GM19463 (cell line): Measurements from ENCODE around the gene ZMAT5.

Source experiments
- ATAC-seq: cut with Tn5 transposase; IDR thresholded peaks from one replicate; pipeline ENCODE4 v1.9.1; 2021; ENCODE audit warnings: mild to moderate bottlenecking, moderate library complexity; ENCODE audit not compliant: unreplicated experiment

Gene ZMAT5

DNA sequence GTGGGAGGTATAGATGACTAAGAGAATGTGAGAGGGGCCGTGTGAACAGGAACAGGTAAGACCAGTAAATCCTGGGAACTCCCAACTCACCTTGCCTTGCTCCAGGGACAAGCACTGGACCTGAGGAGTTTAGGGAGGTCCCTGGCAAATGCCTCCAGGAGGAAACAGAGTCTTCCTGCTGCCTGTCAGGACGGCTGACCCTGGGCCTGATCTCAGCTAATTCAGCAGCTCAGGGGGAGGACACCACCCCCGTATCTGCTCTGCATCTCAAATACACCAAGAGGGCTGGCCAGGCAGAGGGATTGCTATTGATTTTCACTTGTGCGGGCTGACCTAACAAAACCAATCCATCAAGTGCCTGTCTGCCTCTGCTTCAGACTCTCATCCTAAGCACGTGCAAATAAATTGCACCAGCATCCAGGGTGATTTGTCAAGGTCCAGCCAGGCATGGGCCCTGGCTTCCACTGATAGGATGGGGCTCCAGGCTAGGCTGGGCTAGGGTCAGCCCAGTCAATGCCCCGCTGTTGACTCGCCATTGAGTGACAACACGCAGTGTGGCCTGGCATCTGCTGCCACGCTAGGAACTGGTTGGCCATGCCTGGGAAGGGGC lies 20.7 kb upstream of the ZMAT5 start:
- ATAC-seq = no peak

DNA sequence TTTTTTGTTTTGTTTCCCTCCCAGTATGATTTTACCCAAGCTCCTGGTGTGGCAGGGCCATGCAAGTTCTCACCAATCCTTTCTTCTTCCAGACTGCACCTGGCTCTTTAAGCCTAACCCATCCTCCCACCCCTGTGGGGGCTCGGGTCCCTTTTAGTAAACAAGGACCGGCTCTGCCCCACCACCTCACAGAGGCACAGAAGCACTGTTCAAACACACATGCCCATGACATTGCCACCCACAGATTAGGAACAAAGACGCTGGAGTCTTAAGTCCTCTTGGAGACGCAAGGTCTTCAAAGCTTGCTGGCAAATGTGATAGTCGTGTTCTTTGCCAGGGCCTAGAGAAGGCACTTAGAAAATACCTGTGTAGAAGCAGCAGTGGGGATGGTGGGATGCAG lies 19.2 kb upstream of the ZMAT5 start:
- no peak for ATAC-seq

DNA sequence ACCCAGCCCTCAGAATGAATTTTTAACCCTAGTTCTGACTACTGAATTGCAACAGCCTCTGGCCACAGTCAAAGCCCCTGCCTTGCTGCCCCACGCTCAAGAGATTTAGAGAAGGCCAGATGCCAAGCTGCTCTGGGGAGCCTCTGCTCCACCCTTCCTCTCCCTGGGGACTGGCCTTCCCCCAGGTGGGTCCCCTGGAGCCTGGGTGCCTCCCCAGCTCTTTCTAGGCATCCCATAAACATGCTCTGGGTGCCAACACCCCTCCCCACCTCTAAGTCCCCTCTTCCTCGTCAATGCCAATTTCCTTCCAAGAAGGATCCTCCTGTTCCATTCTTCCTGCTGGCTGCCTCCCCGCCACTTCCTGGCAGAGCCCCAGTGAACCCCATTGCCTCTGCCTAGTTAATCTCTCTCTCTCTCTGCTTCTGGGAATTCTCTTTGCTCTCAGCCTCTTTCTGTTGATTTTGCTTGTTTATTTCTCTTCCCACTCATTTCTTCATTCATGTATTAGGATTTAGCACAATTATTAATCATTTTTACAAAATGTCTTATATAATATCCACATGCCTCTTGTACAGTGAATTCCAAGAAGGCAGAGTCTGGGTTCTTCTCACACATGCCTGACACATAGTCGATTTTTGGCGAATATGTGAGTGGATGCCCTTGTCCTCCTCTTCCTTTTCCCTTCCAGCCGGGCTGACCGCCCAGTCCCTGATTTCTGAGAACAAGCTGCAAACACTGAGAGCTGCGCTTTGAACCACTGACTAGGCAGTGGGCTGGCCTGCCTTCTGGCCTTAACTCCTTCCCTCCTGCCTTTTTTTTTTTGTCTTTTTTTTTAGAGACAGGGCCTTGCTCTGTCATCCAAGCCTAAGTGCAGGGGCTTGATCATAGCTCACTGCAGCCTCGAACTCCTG lies 17.9 kb upstream of the ZMAT5 start:
- no peak for ATAC-seq

DNA sequence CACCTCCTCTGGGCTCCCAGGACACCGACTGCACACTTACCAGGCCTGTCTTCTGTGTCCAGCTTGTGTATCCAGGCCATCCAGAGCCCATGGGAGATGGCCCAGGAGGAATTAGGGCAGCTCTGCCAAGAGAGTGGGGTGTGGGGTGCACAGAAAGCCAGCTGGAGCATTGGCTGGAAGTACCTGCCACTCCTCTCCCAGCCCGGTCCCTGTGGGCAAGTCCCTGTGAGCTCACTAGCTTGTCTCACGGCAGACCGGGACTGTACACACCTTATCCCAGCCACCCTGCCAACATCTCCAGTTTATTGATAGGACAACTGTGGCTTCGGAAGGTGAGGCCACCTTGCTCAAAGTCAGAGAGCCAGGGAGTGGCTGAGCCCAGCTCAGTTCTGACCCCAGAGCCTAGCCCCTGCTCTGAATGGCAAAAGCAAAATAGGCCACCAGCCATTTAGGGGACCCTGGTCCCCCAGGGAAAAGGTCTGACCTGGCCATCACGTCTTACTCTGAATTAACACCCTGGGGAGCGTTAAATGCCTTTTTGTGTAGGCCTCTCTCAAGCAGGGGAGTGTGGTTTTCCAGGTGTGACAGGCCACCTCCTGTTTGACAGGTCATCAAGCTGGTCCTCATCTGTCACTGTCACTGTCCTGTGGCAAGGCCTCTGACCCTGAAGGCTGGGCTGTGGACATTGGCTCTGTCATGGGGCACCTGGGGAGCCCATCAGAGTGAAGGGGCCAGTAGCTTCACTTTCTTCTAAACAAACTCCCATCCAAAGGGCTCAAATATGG lies 15.4 kb upstream of the ZMAT5 start:
- ATAC-seq = no peak

DNA sequence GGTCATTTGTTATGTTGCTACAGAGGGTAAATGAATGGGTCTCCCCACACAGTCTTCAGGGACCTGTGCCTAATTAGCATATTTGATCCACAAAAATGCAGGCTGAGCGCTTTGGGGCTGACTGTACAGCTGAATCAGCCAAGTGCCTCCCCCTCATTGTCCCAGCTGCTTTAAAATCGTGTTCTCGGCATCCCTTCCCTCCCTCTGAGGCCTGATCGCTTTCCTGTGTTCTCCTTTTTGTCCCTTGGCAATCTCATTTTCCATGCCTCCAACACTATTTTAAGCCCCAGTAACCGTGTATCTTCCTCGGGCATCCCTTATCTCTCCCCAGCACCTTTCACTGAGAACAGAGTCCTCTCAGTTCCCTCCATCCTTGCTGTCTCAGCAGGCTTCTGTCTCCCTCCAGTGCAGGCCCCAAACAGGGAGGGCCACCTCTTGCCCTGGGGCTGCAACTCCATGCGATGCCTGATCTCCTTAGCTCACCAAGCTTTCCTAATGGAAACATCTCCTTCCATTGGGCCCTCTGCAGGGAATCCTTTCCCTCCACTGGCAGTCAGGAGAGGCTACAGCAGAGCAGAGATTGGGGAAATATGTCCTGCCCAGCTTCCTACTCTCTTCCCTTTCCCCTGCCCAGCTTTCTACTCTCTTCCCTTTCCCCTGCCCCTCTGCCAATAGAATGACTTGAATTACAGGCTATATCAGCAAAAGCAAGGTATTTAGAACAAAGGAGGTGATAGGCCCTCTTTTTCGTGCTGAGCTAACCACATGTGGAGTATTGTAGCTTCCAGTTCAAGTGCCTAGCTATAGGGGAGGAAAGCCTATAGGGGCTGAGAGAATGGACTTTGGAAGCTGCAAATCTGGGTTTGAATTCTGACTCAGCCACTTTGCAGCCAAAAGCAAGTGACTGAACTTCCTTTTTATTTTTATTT lies 14.2 kb upstream of the ZMAT5 start:
- ATAC-seq = no peak

DNA sequence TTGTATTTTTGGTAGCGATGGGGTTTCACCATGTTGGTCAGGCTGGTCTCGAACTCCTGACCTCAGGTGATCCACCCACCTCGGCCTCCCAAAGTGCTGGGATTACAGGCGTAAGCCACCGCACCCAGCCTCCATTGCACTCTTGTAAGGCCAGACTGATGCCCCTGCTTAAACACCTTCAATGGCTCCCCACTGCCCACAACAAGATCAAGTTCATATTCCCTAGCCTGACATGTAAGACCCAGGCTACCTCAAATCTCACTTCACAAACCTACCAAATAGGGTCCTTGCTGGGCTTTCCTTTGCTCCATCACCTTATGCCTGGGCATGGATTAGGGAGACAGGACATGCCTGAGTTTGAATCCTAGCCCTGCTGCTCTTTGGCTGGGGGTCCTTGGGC lies 13.4 kb upstream of the ZMAT5 start:
- ATAC-seq = no peak

DNA sequence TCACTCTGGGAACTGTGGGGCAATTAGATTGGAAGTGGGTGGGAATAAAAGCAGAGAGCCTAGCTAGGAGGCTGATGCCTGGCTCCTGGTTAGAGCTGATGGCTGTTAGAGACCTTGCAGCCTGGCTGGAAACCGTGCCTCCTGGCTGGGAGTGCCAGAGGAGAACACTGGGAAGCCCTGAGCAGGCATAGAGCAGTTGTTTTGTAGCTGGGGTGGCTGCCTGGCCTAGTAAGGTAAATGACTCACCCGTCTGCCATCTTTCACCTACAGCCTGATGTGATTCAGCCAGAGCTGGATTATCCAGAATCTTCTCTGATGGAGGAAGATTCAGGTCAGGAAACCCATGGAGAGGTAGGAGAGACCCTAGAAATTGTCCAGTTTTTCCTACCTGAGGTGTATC lies 6.4 kb upstream of the ZMAT5 start:
- ATAC-seq = no peak

DNA sequence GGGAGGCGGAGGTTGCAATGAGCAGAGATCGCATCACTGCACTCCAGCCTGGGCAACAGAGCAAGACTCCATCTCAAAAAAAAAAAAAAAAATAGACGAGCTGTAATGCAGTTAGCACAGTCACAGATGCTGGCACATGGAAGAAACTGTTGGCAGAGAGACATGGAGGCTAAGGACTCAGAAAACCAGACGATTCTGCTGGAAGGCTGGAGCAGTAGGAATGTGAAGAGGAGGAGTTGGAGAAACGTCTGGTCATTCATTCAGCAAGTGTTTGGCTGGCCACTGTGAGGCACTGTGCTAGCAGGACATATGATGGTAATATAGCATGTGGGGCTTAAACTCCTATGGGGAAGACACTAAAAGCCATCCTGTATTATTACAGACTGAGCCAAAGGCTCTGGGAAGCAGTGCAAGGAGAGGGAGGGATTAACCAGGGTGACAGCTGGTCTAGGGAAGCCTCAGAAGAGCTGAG lies 5.4 kb upstream of the ZMAT5 start:
- ATAC-seq = no peak

DNA sequence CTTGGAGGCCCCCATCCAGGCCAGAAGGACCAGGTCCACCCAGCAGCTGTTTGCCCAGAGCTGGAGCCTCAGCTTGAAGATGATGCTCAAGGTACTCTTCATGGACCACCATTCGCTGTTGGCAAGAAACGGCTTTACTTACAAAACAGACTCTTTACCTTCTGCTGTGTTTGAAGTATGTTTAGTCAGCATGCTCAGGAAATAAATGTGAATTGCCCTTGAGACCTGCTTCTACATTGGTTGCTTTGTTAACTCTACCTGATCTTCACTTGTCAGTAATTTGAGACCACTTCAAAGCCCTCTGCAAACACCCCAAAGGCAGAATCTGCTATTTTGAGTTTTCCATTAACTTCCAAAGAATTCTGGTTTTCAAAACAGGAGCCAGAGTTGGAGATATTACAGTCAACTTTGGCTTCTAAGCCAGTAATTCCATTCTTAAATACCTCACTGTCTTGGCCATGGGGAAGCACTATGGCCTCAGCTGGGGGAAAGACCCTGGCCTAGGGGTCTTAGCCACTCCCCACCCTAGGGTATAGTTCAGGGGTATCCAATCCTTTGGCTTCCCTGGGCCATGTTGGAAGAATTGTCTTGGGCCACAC lies 3.0 kb upstream of the ZMAT5 start:
- no peak for ATAC-seq

DNA sequence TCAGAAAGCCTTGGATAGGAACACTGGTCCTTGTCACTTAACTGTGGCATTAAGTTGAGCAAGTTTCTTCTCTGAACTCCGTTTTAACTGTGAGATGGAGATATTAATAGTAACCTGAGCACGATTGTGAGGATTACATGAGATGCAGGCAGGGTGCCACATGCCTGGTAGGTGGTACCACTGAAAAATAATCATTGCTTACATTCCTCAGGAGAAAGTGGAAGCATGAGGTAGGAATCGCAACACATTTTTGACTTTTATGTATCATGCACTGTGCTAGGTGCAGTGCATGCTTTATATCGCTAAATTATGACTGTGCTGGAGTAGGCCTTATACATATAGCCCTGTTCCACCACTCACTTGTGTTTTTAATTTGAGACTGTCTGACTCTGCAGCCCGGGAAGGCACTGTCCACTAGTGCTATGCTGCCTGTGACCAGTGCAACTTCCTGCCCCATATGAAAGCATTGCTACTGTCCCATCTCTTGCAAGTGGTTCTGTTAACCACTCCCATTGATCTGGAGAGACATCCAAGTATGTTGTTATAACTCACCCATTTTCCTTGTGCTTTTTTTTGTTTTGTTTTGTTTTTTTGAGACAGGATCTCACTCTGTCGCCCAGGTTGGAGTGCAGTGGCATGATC lies 1.4 kb upstream of the ZMAT5 start:
- ATAC-seq = no peak

DNA sequence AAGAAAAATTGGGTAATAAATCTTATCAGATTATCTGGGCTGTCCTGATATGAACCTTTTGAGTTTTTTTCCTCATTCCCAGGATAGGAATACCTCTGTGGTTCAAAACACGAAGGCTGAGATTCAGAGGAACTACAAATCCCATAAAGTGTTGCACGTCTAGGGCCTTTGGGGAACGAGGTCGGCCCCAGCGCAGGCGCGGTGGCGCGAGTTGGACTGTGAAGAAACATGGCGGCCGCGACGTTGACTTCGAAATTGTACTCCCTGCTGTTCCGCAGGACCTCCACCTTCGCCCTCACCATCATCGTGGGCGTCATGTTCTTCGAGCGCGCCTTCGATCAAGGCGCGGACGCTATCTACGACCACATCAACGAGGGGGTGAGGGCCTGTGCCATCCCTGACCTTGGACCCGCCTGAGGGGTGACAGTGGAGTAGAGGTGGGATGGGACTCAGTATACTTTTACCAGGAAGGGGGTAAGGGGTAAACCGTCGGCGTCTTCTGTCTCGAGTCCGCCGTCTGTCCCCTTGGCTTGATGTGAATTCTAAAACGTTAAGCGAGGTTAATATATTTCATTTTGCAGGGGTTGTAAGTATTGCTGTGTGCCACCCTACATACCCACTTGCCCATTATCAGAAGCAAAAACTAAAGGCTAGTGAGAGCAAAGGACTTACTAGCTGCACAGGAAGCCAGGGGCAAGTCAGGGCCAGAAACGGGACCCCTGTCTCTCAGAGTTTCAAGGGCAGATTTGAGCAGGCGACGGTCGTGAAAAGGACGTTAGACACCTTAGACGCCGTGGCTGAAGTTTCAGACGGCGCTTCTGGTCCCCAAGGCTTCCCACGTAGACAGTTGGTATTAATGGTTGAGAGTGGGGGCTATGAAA lies 604 bp upstream of the ZMAT5 start, which contains the start of gene UQCR10:
TSS of gene UQCR10 (plus strand) at position 199 of the 881 bp plus-strand sequence. CDS start at position 229, 30 bp downstream.
- peak; percentile 52 for ATAC-seq

DNA sequence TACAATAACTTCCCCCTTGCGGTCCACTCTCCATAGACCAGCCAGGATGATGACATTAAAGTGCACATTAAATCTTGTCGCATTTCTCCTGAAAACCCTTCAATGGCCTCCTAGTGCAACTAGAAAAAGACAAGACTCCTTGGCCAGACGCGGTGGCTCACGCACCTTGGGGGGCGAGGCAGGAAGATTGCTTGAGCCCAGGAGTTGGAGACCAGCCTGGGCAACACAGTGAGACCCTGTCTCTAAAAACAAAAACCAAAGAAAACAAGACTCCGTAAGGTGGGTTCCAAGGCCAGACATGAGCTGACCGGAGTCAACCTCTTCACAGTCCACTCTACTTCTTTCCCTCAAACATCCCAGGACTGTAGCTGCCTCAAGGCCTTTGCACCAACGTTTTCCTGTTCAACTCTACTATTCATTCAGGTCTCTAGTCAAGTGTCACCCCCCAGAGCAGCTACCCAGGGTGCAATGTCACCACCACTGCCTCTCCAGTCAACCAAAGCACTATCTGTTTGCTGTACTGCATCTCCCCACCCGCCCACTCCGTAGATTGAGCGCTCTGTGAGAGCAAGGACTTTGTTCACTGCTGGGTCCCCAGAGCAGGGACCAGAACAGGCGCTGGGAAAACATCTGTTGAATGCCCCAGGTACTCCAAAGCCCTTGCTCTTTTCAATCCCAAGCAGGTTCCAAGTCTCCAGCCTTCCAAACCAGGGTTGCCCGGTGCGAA lies 739 bp downstream of the ZMAT5 start:
- ATAC-seq = peak; percentile 11

DNA sequence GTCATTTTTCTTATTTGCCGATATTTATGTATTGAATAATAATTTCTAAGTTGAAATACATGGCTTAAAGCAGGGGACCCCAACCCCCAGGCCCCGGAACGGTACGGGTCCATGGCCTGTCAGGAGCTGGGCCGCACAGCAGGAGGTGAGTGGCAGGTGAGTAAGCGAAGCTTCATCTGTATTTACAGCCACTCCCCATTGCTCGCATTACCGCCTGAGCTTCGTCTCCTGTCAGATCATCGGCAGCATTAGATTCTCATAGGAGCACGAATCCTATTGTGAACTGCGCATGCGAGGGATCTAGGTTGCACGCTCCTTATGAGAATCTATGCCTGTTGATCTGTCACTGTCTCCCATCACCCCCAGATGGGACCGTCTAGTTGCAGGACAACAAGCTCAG lies 4.5 kb downstream of the ZMAT5 start:
- no peak for ATAC-seq

DNA sequence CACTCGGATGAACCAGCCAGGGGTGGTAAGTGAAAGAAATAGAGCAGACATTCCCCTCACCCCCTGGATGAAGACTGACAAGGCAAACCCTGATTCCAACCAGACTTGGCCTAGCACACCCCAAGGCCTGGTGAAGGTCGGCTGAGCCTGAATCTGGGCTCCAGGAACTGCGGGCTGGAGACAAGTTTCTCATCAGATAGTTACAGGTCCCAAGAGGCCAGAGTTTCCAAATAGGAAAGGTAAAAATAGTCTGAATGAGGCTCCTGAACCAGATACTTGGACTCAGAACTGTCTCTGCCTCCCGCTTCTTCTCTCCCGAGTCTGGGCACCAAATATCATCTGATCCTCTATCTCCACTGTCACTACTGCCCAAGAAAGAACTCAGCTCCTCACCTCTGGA lies 7.8 kb downstream of the ZMAT5 start:
- no peak for ATAC-seq

DNA sequence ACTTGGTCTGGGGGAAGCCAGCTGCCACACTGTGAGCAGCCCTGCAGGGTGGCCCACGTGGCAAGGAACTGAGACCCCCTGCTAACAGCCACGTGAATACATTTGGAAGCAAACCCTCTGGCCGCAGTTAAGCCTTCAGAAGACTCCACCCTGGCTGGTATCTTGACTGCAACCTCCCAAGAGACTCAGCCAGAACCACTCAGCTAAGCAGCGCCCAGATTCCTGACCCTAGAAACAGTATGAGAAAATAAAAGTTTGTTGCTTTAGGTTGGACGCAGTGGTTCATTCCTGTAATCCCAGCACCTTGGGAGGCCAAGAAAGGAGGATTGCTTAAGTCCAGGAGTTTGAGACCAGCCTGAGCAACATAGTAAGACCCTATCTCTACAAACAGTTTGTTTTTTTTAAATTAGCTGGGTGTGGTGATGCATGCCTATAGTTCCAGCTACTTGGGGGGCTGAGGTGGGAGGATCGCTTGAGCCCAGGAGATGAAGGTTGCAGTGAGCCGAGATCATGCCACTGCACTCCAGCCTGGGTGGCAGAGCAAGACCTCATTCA lies 8.7 kb downstream of the ZMAT5 start:
- ATAC-seq = no peak

DNA sequence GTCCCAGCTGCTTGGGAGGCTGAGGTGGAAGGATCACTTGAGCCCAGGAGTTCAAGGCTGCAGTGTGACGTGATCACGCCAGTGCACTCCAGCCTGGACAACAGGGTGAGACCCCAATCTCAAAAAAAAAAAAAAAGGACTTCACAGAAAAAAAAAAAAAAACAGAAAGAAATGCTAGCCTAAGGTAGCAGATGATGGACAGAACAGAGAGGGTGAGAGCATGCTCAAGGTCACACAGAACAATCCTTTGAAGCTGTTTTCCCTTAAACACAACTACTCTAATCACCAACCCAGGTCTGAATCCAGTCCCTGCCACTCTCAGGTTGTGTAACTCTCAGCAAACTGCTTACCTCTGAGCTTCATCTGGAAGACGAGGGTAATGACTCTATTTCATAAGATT lies 9.7 kb downstream of the ZMAT5 start:
- ATAC-seq = no peak

DNA sequence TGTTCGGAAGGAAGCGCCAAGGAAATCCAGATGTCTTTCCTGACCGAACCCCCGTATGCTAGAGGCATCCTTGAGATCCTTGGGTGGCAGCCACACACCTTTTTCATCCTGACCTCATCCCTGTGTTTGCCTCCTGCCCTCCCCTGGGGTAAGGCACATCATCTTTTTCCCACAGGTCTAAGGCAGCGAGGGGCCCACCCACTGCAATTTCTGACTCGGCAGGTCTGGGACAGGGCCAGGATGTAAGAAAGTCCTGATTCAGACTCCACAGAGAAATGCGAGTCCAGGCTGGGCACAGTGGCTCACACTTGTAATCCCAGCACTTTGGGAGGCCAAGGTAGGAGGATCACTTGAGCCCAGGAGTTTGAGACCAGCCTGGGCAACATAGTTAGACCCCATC lies 10.5 kb downstream of the ZMAT5 start:
- ATAC-seq = no peak

DNA sequence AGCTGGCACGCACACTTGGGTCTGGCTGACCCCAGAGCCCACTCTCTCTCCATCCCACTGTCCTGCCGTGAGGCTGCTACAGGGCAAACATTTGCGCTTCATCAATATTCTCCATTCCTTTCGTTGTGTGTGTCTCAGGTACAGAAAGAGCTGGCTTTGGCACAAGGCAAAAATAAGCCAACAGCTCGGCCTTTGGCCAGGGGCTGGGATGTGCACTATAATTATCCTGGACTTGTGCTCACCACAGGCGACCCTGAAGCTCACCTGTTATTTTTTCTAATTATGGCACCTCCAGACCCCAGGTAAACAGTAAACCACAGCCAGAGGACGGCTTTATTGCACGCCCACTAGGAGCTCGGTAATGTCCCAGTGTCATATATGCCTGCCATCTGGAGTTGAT lies 10.9 kb downstream of the ZMAT5 start:
- no peak for ATAC-seq
